SK-N-MC (cell line): ENCODE results near the gene OR2B3.

Experiments
- DNase-seq: peaks from one replicate; pipeline ENCODE4 v3.0.0-alpha.2; 2011; ENCODE audit warnings: low read depth, low spot score
- H3K27ac ChIP-seq: fragments of 200-600 bp; sonication (generic); 2 replicates; pipeline ENCODE4 v1.5.1; 2016; ENCODE audit warnings: mixed run types
- H3K36me3 ChIP-seq: fragments of 200-600 bp; sonication (generic); 2 replicates; pipeline ENCODE4 v1.6.1; 2017; ENCODE audit warnings: antibody characterized with exemption, low read length, mixed read lengths; ENCODE audit not compliant: insufficient read depth
- H3K4me3 ChIP-seq: fragments of 200-600 bp; sonication (generic); 2 replicates; pipeline ENCODE4 v1.5.1; 2016
- H3K9ac ChIP-seq: fragments of 200-600 bp; sonication (generic); 2 replicates; pipeline ENCODE4 v1.8.0; 2017; ENCODE audit warnings: mixed run types, mixed read lengths; ENCODE audit not compliant: insufficient read length
- H3K9me3 ChIP-seq: fragments of 200-600 bp; sonication (generic); 2 replicates; pipeline ENCODE4 v1.6.1; 2017; ENCODE audit warnings: low read depth, mild to moderate bottlenecking, antibody characterized with exemption, low read length, moderate library complexity, mixed read lengths
- EZH2 ChIP-seq: fragments of 200-600 bp; sonication (generic); IDR thresholded peaks from one replicate; pipeline ENCODE4 v1.6.1; 2017; ENCODE audit warnings: antibody characterized with exemption
- FOXP2 ChIP-seq: optimal IDR thresholded peaks from 2 replicates; pipeline ENCODE3; 2011; ENCODE audit warnings: mild to moderate bottlenecking, moderate library complexity; ENCODE audit not compliant: insufficient read depth; ENCODE audit errors: extremely low read length, control extremely low read depth
- POLR2AphosphoS5 ChIP-seq: IDR thresholded peaks from 2 replicates; pipeline ENCODE4 v1.6.1; 2012; ENCODE audit warnings: mild to moderate bottlenecking, low read depth, low read length, borderline replicate concordance

The OR2B3 gene

DNA sequence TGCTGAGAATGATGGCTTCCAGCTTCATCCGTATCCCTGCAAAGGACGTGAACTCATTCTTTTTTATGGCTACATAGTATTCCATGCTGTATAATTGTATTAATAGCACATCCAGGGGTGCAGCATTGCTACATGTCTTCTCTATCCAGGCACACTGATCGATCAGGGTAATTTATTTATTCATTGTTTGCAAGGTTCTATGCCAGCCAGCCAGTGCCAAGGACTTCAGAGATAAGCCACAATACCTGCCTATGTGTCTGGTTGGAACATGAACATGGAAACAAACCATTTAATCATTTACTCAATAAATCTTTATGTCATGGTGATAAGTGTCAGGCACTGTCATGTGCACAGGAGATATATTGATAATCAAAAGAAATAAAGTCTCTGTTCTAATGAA, 5.8 kb upstream of the OR2B3 start:
- Histone ChIP-seq H3K27ac (no peak overlapping the region), H3K9ac (no peak overlapping the region), H3K9me3 (no peaks in the 10 kb centered on the region), H3K36me3 (no peaks in the 10 kb centered on the region), H3K4me3 (no peak overlapping the region)
- no peak for TF ChIP-seq POLR2AphosphoS5
- TF ChIP-seq EZH2 = no peak
- no peak for TF ChIP-seq FOXP2
- DNase-seq = no peak

DNA sequence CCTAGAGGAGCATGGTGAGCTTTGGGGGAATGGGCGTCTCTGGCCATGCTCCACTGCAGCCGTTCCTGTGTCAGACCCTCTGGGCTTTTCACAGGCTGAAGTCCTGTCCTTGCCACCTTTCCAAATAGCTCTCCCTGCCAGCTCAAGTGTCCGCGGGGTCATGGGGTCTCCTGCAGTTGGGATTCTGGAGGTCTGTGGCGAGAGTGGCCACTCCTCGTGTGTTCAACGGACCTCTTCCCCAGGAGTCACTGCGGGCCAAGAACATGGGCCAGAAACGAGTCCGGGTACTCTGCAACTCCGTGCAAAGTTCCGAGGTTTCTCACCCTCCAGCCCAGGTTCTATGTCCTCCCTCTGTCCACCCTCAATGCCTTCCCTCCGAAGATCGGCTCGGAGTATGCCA, 4.7 kb downstream of the OR2B3 start:
- TF ChIP-seq POLR2AphosphoS5 = no peak
- TF ChIP-seq EZH2 = no peak
- no peak for TF ChIP-seq FOXP2
- Histone ChIP-seq H3K9ac (no peak overlapping the region), H3K36me3 (no peaks in the 10 kb centered on the region), H3K9me3 (no peaks in the 10 kb centered on the region), H3K27ac (no peak overlapping the region), H3K4me3 (no peak overlapping the region)
- no peak for DNase-seq

DNA sequence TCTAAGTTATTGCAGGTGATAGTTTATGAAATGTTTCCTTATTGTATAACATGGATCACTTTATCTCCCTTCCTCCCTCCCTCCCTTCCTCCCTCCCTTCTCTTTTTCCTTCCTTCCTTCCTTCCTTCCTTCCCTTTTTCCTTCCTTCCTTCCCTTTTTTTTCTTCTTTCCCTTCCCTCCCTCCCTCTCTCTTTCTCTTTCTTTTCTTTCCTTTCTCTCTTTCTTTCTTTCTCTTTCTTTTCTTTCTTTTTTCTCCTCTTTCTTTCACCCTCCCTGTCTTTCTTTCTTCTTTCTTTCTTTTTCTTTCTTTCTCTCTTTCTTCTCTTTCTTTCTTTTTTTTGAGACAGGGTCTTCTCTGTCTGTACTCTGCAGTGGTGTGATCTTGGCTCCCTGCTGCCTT, 5.8 kb downstream of the OR2B3 start:
- Histone ChIP-seq H3K27ac (no peak overlapping the region), H3K36me3 (no peaks in the 10 kb centered on the region), H3K9ac (no peak overlapping the region), H3K9me3 (no peaks in the 10 kb centered on the region), H3K4me3 (no peak overlapping the region)
- TF ChIP-seq POLR2AphosphoS5 = no peak
- DNase-seq = no peak

DNA sequence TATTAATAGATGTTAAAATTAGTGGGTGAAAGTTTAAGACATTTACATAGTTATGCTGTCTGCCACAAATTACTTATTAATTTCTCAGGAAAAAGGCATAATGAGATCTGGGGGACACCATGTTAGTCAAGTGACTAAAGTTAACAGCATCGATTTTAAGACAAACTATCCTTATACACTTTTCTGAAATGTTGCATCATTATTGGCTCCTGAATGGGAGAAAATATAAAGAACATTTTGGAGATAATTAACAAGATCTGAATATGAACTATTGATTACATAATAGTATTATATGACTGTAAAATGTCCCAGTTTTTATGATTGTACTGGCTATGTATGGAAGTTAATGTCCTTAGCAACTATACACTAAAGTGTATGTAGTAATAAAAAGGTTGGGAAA, 7.9 kb downstream of the OR2B3 start:
- TF ChIP-seq POLR2AphosphoS5 = no peak
- no peak for TF ChIP-seq EZH2
- TF ChIP-seq FOXP2 = no peak
- Histone ChIP-seq H3K36me3 (no peaks in the 10 kb centered on the region), H3K27ac (no peak overlapping the region), H3K4me3 (no peak overlapping the region), H3K9me3 (no peaks in the 10 kb centered on the region), H3K9ac (no peak overlapping the region)
- no peak for DNase-seq

DNA sequence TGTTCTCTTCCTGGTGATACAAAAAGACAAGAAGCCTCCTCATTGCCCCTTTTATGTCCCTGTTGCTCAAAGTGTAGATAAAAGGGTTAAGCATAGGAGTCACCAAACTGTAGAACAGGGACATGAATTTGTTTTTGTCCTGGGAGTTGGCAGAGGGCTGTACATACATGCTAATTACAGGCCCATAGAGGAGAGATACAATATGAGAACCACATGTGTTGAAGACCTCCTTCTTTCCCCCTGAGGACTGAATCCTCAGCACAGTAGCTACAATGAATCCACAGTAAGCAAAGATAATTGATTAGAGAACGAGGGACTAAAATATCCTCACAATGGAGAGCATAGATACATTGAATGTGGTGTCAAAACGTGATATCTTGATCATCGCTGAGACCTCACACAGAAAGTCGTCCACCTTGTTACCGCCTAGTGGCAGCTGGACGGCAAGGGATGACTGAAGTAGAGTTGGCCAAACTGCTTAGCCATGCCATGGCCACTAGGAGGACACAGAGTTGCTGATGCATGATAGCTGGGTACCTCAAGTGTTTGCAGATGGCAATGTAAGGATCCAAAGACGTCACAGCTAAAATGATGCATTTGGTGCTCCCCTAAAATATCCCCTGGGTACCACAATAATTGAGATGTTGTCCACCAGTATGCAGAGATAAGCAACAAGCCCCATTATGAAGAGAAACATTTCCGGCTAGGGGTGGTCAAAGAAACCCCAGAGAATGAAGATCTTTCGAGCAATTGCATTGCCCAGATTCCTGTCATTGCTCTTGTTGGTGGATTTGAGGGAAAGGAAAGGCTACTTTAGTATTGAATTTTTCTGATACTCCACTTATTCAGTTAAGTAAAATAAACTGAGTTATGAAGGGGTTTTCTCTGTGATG, 15.0 kb downstream of the OR2B3 start:
- Histone ChIP-seq H3K4me3 (no peak overlapping the region), H3K9ac (no peak overlapping the region)

DNA sequence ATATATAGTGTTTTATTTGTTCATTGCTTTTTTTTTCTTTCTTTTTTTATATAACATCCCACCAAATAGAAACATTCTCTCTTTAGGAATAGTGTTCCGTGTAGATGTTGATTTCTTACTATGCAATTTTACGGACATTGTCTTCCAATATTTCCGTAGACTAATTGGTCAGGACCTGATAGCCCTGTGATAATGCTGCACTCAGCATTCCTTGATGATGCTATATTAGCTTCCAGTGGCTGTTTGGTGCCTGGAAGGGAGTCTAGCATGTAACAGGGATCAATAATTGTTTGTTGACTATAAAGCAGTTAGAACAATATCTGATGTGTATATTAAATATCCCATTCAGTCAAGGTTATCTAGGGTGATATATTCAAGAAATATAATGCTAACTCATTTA, 35.4 kb downstream of the OR2B3 start:
- no peak for DNase-seq
- Histone ChIP-seq H3K9ac (no peak overlapping the region), H3K36me3 (no peaks in the 10 kb centered on the region), H3K27ac (no peak overlapping the region), H3K4me3 (no peak overlapping the region), H3K9me3 (no peaks in the 10 kb centered on the region)
- TF ChIP-seq FOXP2 (no peak), EZH2 (no peak), POLR2AphosphoS5 (no peak)

More for the DNA sequence above, 15.0 kb downstream of the OR2B3 start:
- no peak for DNase-seq
- no peak for TF ChIP-seq EZH2
- Histone ChIP-seq H3K36me3 (no peaks in the 10 kb centered on the region), H3K27ac (no peak overlapping the region), H3K9me3 (no peaks in the 10 kb centered on the region)

DNA sequence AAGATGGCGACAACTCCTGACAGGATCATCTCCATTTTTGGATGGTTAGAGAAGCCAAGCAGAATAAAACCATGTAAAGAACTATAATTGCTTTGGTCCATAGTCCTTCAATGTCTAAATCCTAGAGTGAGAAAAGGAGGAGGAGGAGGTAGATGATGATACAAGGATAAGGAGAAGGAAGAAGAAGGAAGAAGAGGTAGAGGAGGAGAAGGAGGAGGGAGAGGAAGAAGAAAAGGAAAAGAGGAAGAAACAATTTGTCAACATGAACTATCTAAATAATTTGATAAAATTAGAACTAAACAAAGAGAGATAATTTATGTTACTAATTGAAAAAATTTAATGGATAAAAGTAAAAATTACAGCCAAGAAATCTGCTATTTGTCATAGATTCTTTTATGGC, 42.0 kb downstream of the OR2B3 start, which contains the start of gene OR2W1:
Gene OR2W1, minus strand, starts transcription at position 101 of the 400 bp plus-strand sequence. Its CDS starts 0 bp downstream, at position 101.
- no peak for TF ChIP-seq FOXP2
- no peak for TF ChIP-seq POLR2AphosphoS5
- TF ChIP-seq EZH2 = no peak

More for the DNA sequence above, 42.0 kb downstream of the OR2B3 start, which contains the start of gene OR2W1:
- Histone ChIP-seq H3K9me3 (no peaks in the 10 kb centered on the region), H3K4me3 (no peak within 1 kb of the TSS), H3K36me3 (no peaks in the 10 kb centered on the region), H3K27ac (no peak within 1 kb of the TSS), H3K9ac (no peak within 1 kb of the TSS)
- no peak for DNase-seq
